HAP-1 (cell line): Measurements from ENCODE around the gene TGFBR1.
"Not testable (repeated sequence)": the region's sequence is repeated elsewhere in the genome, so short reads cannot be mapped to it uniquely, and the experiment has no call there.

Experiments used
- DNase-seq, 2 experiments: peaks; one replicate each; pipeline ENCODE4 v3.0.0-alpha.2; 2016 to 2020; ENCODE audit warnings: low spot score in 2 of 2
- H3K27me3 ChIP-seq: fragments of 250-450 bp; sonication (Bioruptor Pico); 2 replicates; pipeline ENCODE4 v1.5.1; 2020; ENCODE audit warnings: low read depth, mild to moderate bottlenecking, moderate library complexity
- H3K36me3 ChIP-seq: fragments of 250-450 bp; sonication (Bioruptor Pico); replicated peaks from 2 replicates; pipeline ENCODE4 v1.5.1; 2020; ENCODE audit warnings: mild to moderate bottlenecking
- H3K4me1 ChIP-seq: fragments of 250-450 bp; sonication (Bioruptor Pico); 2 replicates; pipeline ENCODE4 v1.5.1; 2020; ENCODE audit warnings: mild to moderate bottlenecking
- H3K4me3 ChIP-seq: fragments of 250-450 bp; sonication (Bioruptor Pico); 2 replicates; pipeline ENCODE4 v1.5.1; 2020; ENCODE audit warnings: mild to moderate bottlenecking, moderate library complexity
- H3K9me3 ChIP-seq: fragments of 250-450 bp; sonication (Bioruptor Pico); 2 replicates; pipeline ENCODE4 v1.5.1; 2020; ENCODE audit warnings: mild to moderate bottlenecking, moderate library complexity
- in situ Hi-C: fragments of 300-500 bp; cut with MboI; formaldehyde crosslinking; loops from 3 replicates; pipeline ENCODE4 v1.14.3; 2020; ENCODE audit warnings: low sequenced_read_pairs, inconsistent platforms, mixed read lengths

The TGFBR1 gene

GRCh38 chr9:99090336-99091130, 14.4 kb upstream of the TGFBR1 start:
- in situ Hi-C loops: no loop called here

GRCh38 chr9:99092643-99093491, 12.0 kb upstream of the TGFBR1 start:
- in situ Hi-C loops: no loop called here
- H3K27me3 ChIP-seq: no peaks in the 10 kb centered on the region; the same call in 1 of the 2 replicates
- no peak overlapping the region for H3K4me3 ChIP-seq
- H3K4me1 ChIP-seq: no peaks in the 10 kb centered on the region
- H3K36me3 ChIP-seq: no peaks in the 10 kb centered on the region
- no peak for DNase-seq
- peaks cover 5% of the 10 kb centered on the region; the same call in 1 of the 2 replicates for H3K9me3 ChIP-seq

More at GRCh38 chr9:99090336-99091130, 14.4 kb upstream of the TGFBR1 start:
- Histone ChIP-seq H3K9me3 (peaks cover 5% of the 10 kb centered on the region; the same call in 1 of the 2 replicates), H3K27me3 (no peaks in the 10 kb centered on the region), H3K4me3 (no peak overlapping the region), H3K36me3 (no peaks in the 10 kb centered on the region), H3K4me1 (no peaks in the 10 kb centered on the region)
- DNase-seq: no peak

GRCh38 chr9:99093492-99093791, 11.5 kb upstream of the TGFBR1 start:
- no peak for DNase-seq
- Histone ChIP-seq H3K27me3 (no peaks in the 10 kb centered on the region; the same call in 1 of the 2 replicates), H3K36me3 (no peaks in the 10 kb centered on the region), H3K4me1 (no peaks in the 10 kb centered on the region), H3K9me3 (peaks cover 5% of the 10 kb centered on the region; the same call in 1 of the 2 replicates), H3K4me3 (no peak overlapping the region)
- in situ Hi-C loops: no loop called here

- in situ Hi-C loops: no loop called here
- DNase-seq: no peak
- Histone ChIP-seq H3K9me3 (no peaks in the 10 kb centered on the region), H3K4me1 (no peaks in the 10 kb centered on the region), H3K4me3 (no peak overlapping the region), H3K36me3 (no peaks in the 10 kb centered on the region), H3K27me3 (no peaks in the 10 kb centered on the region; the same call in 1 of the 2 replicates)
Measured at GRCh38 chr9:99095565-99095964, 9.3 kb upstream of the TGFBR1 start.

- H3K36me3 ChIP-seq: no peaks in the 10 kb centered on the region
- no peaks in the 10 kb centered on the region; the same call in 1 of the 2 replicates for H3K27me3 ChIP-seq
- H3K4me1 ChIP-seq: no peaks in the 10 kb centered on the region
- in situ Hi-C loops: no loop called here
- DNase-seq: no peak
- H3K9me3 ChIP-seq: no peaks in the 10 kb centered on the region
- H3K4me3 ChIP-seq: no peak overlapping the region
Measured at GRCh38 chr9:99096409-99096808, 8.5 kb upstream of the TGFBR1 start.

GRCh38 chr9:99099806-99100585, 4.9 kb upstream of the TGFBR1 start:
- H3K4me3 ChIP-seq, H3K27me3 ChIP-seq, in situ Hi-C loops, H3K4me1 ChIP-seq, H3K36me3 ChIP-seq, DNase-seq, H3K9me3 ChIP-seq: not testable (repeated sequence)

GRCh38 chr9:99101271-99101670, 3.6 kb upstream of the TGFBR1 start:
- Histone ChIP-seq H3K4me3 (no peak overlapping the region), H3K27me3 (no peaks in the 10 kb centered on the region; the same call in 1 of the 2 replicates), H3K36me3 (no peaks in the 10 kb centered on the region), H3K4me1 (peaks cover 8% of the 10 kb centered on the region), H3K9me3 (no peaks in the 10 kb centered on the region)
- DNase-seq: no peak
- in situ Hi-C loops: no loop called here

- no peaks in the 10 kb centered on the region for H3K9me3 ChIP-seq
- no peak for DNase-seq
- H3K4me3 ChIP-seq: no peak overlapping the region
- in situ Hi-C loops: no loop called here
- H3K36me3 ChIP-seq: no peaks in the 10 kb centered on the region
- no peaks in the 10 kb centered on the region; the same call in 1 of the 2 replicates for H3K27me3 ChIP-seq
- peaks cover 11% of the 10 kb centered on the region for H3K4me1 ChIP-seq
Measured at GRCh38 chr9:99101812-99102211, 3.1 kb upstream of the TGFBR1 start.

- DNase-seq: no peak
- H3K27me3 ChIP-seq: no peaks in the 10 kb centered on the region
- H3K36me3 ChIP-seq: no peaks in the 10 kb centered on the region
- H3K4me3 ChIP-seq: no peak overlapping the region
- in situ Hi-C loops: no loop called here
- no peaks in the 10 kb centered on the region for H3K9me3 ChIP-seq
- H3K4me1 ChIP-seq: peaks cover 19% of the 10 kb centered on the region
Measured at GRCh38 chr9:99103054-99103895, 1.6 kb upstream of the TGFBR1 start.

- H3K9me3 ChIP-seq: no peaks in the 10 kb centered on the region
- no peaks in the 10 kb centered on the region for H3K27me3 ChIP-seq
- DNase-seq: peak in 1 of 2 experiments; percentile 10
- no peaks in the 10 kb centered on the region for H3K36me3 ChIP-seq
- peaks cover 19% of the 10 kb centered on the region for H3K4me1 ChIP-seq
- H3K4me3 ChIP-seq: peak overlapping the region; percentile 28
- in situ Hi-C loops: no loop called here
Measured at GRCh38 chr9:99103901-99104458, 933 bp upstream of the TGFBR1 start.

- Histone ChIP-seq H3K27me3 (no peaks in the 10 kb centered on the region), H3K4me1 (peaks cover 19% of the 10 kb centered on the region), H3K9me3 (no peaks in the 10 kb centered on the region), H3K4me3 (peak overlapping the region; percentile 69), H3K36me3 (no peaks in the 10 kb centered on the region)
- DNase-seq: peak; percentile 21 to 67
- in situ Hi-C loops: no loop called here
Measured at GRCh38 chr9:99105152-99106043, 485 bp downstream of the TGFBR1 start.

- no peaks in the 10 kb centered on the region for H3K9me3 ChIP-seq
- H3K4me1 ChIP-seq: peaks cover 19% of the 10 kb centered on the region
- peak overlapping the region; percentile 69 for H3K4me3 ChIP-seq
- no peaks in the 10 kb centered on the region for H3K36me3 ChIP-seq
- no peaks in the 10 kb centered on the region for H3K27me3 ChIP-seq
- DNase-seq: no peak
- in situ Hi-C loops: no loop called here
Measured at GRCh38 chr9:99106044-99106375, 1.1 kb downstream of the TGFBR1 start.
